Measurements from ENCODE around the gene AFG3L2. TPM values are rescaled to one million over a fixed set of nuclear protein-coding genes. Genes with fewer than 3 reads are reported as not detected.

Gene AFG3L2
- total RNA-seq, 1 experiment from 2014 or later, result 73.5 TPM

GRCh38 chr18:12359515-12359927, 17.5 kb downstream of the AFG3L2 start:
- H3K27me3 ChIP-seq (ENCODE audit: insufficient read depth, low read length), result no peaks in the 10 kb centered on the region
- H3K9ac ChIP-seq (ENCODE audit: extremely low read depth, insufficient read length, low read length), result no peak overlapping the region
- H2BK120ac ChIP-seq (ENCODE audit: low read depth, low read length, poor library complexity, severe bottlenecking), result no peak overlapping the region
- no peaks in the 10 kb centered on the region; the same call in 1 of the 2 replicates for H3K79me2 ChIP-seq (ENCODE audit: insufficient read depth, low read length)
- H2BK5ac ChIP-seq (ENCODE audit: insufficient read length, low read length), result no peak overlapping the region
- Mint-ChIP-seq H3K27me3 (ENCODE audit: low read depth) (no peaks in the 10 kb centered on the region; the same call in 1 of the 2 replicates), H3K36me3 (ENCODE audit: insufficient read depth in 1 of 3, low read depth in 3 of 3) (peaks cover 30 to 88% (median 78%) of the 10 kb centered on the region in 3 experiments; a peak in 6 of 7 replicates), H3K4me1 (no peaks in the 10 kb centered on the region), H3K27ac (no peak overlapping the region), H3K4me3 (no peak overlapping the region), H3K9me3 (no peaks in the 10 kb centered on the region)
- no peak overlapping the region for H3K27ac ChIP-seq (ENCODE audit: insufficient read length, low read depth, low read length)
- H3K4ac ChIP-seq (ENCODE audit: low read depth, low read length), result no peak overlapping the region
- no peak overlapping the region for H3K56ac ChIP-seq (ENCODE audit: insufficient read length, low read depth, low read length)
- H3K14ac ChIP-seq (ENCODE audit: insufficient read depth, low read length), result no peak overlapping the region
- no peaks in the 10 kb centered on the region for H3K23me2 ChIP-seq (ENCODE audit: insufficient read length, low read depth, low read length, poor library complexity, severe bottlenecking)
- no CpG with 5 or more reads among the region's 5 CpGs for WGBS (ENCODE audit: extremely low coverage, insufficient read length, low lambda C conversion rate)
- no peak overlapping the region for H2BK12ac ChIP-seq (ENCODE audit: insufficient read length, low read depth, low read length)
- no peak overlapping the region for H4K5ac ChIP-seq (ENCODE audit: insufficient read length, low read depth, low read length)
- no peak overlapping the region for H3K4me2 ChIP-seq (ENCODE audit: insufficient read depth, insufficient read length, low read length)
- no peaks in the 10 kb centered on the region for H3K79me1 ChIP-seq (ENCODE audit: insufficient read depth, low read depth, low read length, poor library complexity, severe bottlenecking)
- H3T11ph ChIP-seq (ENCODE audit: low read length), result no peak overlapping the region
- no peaks in the 10 kb centered on the region for H3K4me1 ChIP-seq (ENCODE audit: insufficient read depth, low read length)
- no peak overlapping the region for H2AK5ac ChIP-seq (ENCODE audit: insufficient read length, low read length)
- no peak overlapping the region for H3K18ac ChIP-seq (ENCODE audit: insufficient read length, low read depth, low read length)
- H4K91ac ChIP-seq (ENCODE audit: insufficient read length, low read depth, low read length), result no peak overlapping the region
- no peaks in the 10 kb centered on the region for H3K9me3 ChIP-seq (ENCODE audit: control insufficient read depth, low read depth, low read length)
- H2AFZ ChIP-seq (ENCODE audit: low read length), result no peak overlapping the region
- no peaks in the 10 kb centered on the region for H4K20me1 ChIP-seq (ENCODE audit: control insufficient read depth, insufficient read depth, insufficient read length)
- TF ChIP-seq CTCF (conservative IDR thresholded peaks at IDR 0.05), result no peak
- H4K8ac ChIP-seq (replicated peaks; ENCODE audit: insufficient read length, low read depth, low read length), result no peak overlapping the region
- DNase-seq, result no peak
- no peak overlapping the region for H2BK20ac ChIP-seq (ENCODE audit: low read depth, low read length, poor library complexity, severe bottlenecking)
- no peak overlapping the region for H3K23ac ChIP-seq (ENCODE audit: insufficient read length, low read depth, low read length)
- H2BK15ac ChIP-seq (ENCODE audit: low read depth, low read length), result no peak overlapping the region
